Camera-type eye (tissue), 1 donor: Measurements from ENCODE around the gene CHD5. TPM values are rescaled to one million over a fixed set of nuclear protein-coding genes. Genes with fewer than 3 reads are reported as not detected.

ENCODE experiments used
- total RNA-seq: library from RNA; depleted of rRNA; stranded (reverse); fragments of >200 nt; gene quantifications from one replicate; pipeline ENCODE4 v1.2.3, GENCODE V29; 2014

CHD5 gene
- 10.1 TPM for total RNA-seq

GRCh38 chr1:6180268-6180706, at the start of gene CHD5:
CHD5 (minus strand) TSS chr1:6180321; CDS start chr1:6180023, 298 bp downstream.

GRCh38 chr1:6205849-6206519, 25.9 kb upstream of the CHD5 start, which contains the start of gene RNF207:
RNF207 (plus strand) TSS chr1:6206119; CDS start chr1:6206536, 417 bp downstream.

GRCh38 chr1:6199298-6200187, 19.4 kb upstream of the CHD5 start, which contains the start of gene RPL22:
RPL22 (minus strand) TSS chr1:6199595; CDS start chr1:6199573, 22 bp downstream.

Other genes starting within 250 kb of the CHD5 start
- gene NPHP4, start 187.9 kb downstream of the CHD5 start, total RNA-seq: 23.9 TPM
- gene KCNAB2, start 134.4 kb downstream of the CHD5 start, total RNA-seq: 17.3 TPM
- gene RPL22, start 19.3 kb upstream of the CHD5 start, total RNA-seq: 252 TPM
- 64.0 TPM for gene RNF207, start 25.8 kb upstream of the CHD5 start, total RNA-seq
- 46.5 TPM for gene ICMT, start 55.6 kb upstream of the CHD5 start, total RNA-seq
- gene HES3, start 63.9 kb upstream of the CHD5 start, total RNA-seq: not detected
- 17.4 TPM for gene GPR153, start 80.8 kb upstream of the CHD5 start, total RNA-seq
- 26.3 TPM for gene ACOT7, start 213.4 kb upstream of the CHD5 start, total RNA-seq
- gene HES2, start 239.6 kb upstream of the CHD5 start, total RNA-seq: 1.2 TPM
- gene ESPN, start 244.5 kb upstream of the CHD5 start, total RNA-seq: 27.5 TPM